ENCODE data around the gene SNX22.

SNX22 gene

DNA sequence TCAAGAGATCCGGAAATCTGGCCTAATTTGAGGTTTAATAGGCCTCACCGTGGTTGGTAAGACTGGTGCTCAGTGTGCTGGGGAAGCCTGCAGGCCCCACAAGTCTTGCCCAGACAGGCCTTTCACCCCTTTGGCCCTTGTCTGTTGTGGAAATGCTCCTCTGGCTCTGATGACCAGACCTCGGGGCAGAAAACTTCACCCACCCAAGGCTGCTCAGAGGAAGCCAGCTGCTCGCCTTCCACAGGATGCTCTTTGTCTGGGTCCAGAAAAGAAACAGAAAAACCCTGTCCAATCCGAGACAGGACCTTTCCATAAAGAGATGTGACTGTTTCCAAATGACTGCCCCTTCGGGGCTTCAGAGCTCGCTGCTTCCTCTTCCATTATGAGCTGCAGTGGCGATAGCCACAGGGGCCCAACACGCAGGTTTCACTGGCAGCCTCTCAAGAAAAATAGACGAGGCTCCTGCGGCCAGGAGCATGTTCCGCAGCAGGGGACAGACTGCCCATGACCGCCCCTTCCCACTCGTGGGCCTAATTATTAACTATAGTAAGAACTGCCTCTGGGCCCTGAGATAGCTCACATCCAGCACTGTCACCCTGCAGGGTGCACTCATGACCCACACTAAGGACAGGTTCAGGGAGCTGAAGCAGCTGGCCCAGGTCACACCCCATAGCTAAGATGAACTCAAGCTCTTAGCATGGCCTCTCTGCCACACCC, 6.8 kb upstream of the SNX22 start:
- no peak overlapping the region for H3K9ac ChIP-seq (ENCODE audit: low read length)
- H3K18ac ChIP-seq (ENCODE audit: low read length) = no peak overlapping the region
- H3K56ac ChIP-seq (ENCODE audit: low read length) = no peak overlapping the region
- no peak overlapping the region for H2BK5ac ChIP-seq (ENCODE audit: low read length)
- H4K5ac ChIP-seq (ENCODE audit: low read length) = no peak overlapping the region
- WGBS (ENCODE audit: extremely low coverage, insufficient coverage, low lambda C conversion rate) = no CpG with 5 or more reads among the region's 14 CpGs
- no peak overlapping the region for H2BK15ac ChIP-seq (replicated peaks; ENCODE audit: low read depth)
- H4K8ac ChIP-seq (ENCODE audit: low read depth, low read length) = no peak overlapping the region
- no peak overlapping the region for H3K4me2 ChIP-seq (ENCODE audit: low read length)
- no peak overlapping the region for H3K27ac ChIP-seq (ENCODE audit: low read depth, low read length)
- H3K4me3 ChIP-seq (ENCODE audit: low read length) = no peak overlapping the region
- no peak overlapping the region for H2BK120ac ChIP-seq (ENCODE audit: low read depth, low read length)
- H3K23ac ChIP-seq (ENCODE audit: low read length) = no peak overlapping the region
- no peak overlapping the region for H3K4ac ChIP-seq (ENCODE audit: low read depth, low read length)
- no peak overlapping the region for H2AK5ac ChIP-seq (ENCODE audit: low read length)
- no peaks in the 10 kb centered on the region for H3K79me2 ChIP-seq (ENCODE audit: control insufficient read depth, insufficient read depth, low read length)
- H3K27me3 ChIP-seq (ENCODE audit: insufficient read depth, low read length, poor library complexity) = no peaks in the 10 kb centered on the region
- H3K36me3 ChIP-seq (ENCODE audit: control insufficient read depth, insufficient read depth, low read length) = no peaks in the 10 kb centered on the region
- no peaks in the 10 kb centered on the region for H3K4me1 ChIP-seq (ENCODE audit: control insufficient read depth, low read depth, low read length)
- no peaks in the 10 kb centered on the region for H3K79me1 ChIP-seq (ENCODE audit: low read length)
- DNase-seq = no peak

DNA sequence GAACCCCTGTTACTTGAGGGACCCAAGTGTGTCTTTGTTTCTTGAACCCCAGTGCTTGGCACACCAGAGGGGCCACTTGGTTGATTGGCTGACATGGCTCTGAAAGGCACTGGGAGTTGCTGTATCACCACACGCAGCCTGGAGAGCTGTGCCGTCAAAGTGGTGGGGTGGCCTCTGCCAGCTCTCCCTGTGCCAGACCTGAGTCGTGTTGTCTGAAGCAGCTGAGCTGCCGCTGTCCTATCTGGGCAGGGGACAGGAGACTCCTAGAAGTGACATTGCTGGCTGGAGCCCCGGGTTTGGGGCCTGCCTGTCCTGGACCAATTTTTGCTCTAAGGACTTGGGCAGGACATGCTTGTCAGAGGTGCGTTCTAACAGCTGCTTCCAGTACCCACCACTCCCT, 5.5 kb upstream of the SNX22 start:
- H2BK120ac ChIP-seq (ENCODE audit: low read depth, low read length) = no peak overlapping the region
- no peak overlapping the region for H3K9ac ChIP-seq (ENCODE audit: low read length)
- WGBS (ENCODE audit: extremely low coverage, insufficient coverage, low lambda C conversion rate) = no CpG with 5 or more reads among the region's 6 CpGs
- H3K4me3 ChIP-seq (ENCODE audit: low read length) = no peak overlapping the region
- no peak overlapping the region for H2BK15ac ChIP-seq (replicated peaks; ENCODE audit: low read depth)
- H3K18ac ChIP-seq (ENCODE audit: low read length) = no peak overlapping the region
- no peaks in the 10 kb centered on the region for H3K27me3 ChIP-seq (ENCODE audit: insufficient read depth, low read length, poor library complexity)
- no peak overlapping the region for H3K27ac ChIP-seq (ENCODE audit: low read depth, low read length)
- no peaks in the 10 kb centered on the region for H3K4me1 ChIP-seq (ENCODE audit: control insufficient read depth, low read depth, low read length)
- H2BK5ac ChIP-seq (ENCODE audit: low read length) = no peak overlapping the region
- no peak overlapping the region for H4K5ac ChIP-seq (ENCODE audit: low read length)
- H3K79me2 ChIP-seq (ENCODE audit: control insufficient read depth, insufficient read depth, low read length) = no peaks in the 10 kb centered on the region
- no peak overlapping the region for H3K4me2 ChIP-seq (ENCODE audit: low read length)
- no peak overlapping the region for H2AK5ac ChIP-seq (ENCODE audit: low read length)
- DNase-seq = no peak
- no peak overlapping the region for H4K8ac ChIP-seq (ENCODE audit: low read depth, low read length)
- H3K79me1 ChIP-seq (ENCODE audit: low read length) = no peaks in the 10 kb centered on the region
- H3K4ac ChIP-seq (ENCODE audit: low read depth, low read length) = no peak overlapping the region
- no peak overlapping the region for H3K56ac ChIP-seq (ENCODE audit: low read length)
- H3K36me3 ChIP-seq (ENCODE audit: control insufficient read depth, insufficient read depth, low read length) = no peaks in the 10 kb centered on the region
- H3K23ac ChIP-seq (ENCODE audit: low read length) = no peak overlapping the region

DNA sequence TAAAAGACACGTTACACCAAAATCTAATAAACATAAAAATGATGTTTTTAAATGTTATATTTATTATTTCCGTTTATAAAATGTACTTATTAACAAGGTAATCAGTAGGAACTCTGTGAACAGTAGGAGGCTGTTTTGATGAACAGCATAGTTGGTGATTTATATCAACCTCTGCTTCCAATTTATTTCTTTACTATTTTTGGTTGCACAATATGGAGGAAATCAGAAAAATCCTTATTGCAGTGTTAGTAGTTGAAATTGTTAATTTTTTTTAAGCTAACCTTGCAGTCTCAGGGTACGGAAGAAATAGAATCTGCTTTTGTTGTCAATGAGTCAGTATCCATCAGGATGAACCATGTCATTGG, 5.0 kb upstream of the SNX22 start:
- Histone ChIP-seq H3K9ac (ENCODE audit: low read length) (no peak overlapping the region), H3K18ac (ENCODE audit: low read length) (no peak overlapping the region), H3K79me1 (ENCODE audit: low read length) (no peaks in the 10 kb centered on the region), H2AK5ac (ENCODE audit: low read length) (no peak overlapping the region), H3K36me3 (ENCODE audit: control insufficient read depth, insufficient read depth, low read length) (no peaks in the 10 kb centered on the region), H4K5ac (ENCODE audit: low read length) (no peak overlapping the region), H4K8ac (ENCODE audit: low read depth, low read length) (no peak overlapping the region), H3K27me3 (ENCODE audit: insufficient read depth, low read length, poor library complexity) (no peaks in the 10 kb centered on the region), H2BK15ac (replicated peaks; ENCODE audit: low read depth) (no peak overlapping the region), H3K56ac (ENCODE audit: low read length) (no peak overlapping the region), H3K4me2 (ENCODE audit: low read length) (no peak overlapping the region), H3K79me2 (ENCODE audit: control insufficient read depth, insufficient read depth, low read length) (no peaks in the 10 kb centered on the region), H3K27ac (ENCODE audit: low read depth, low read length) (no peak overlapping the region), H3K4me1 (ENCODE audit: control insufficient read depth, low read depth, low read length) (no peaks in the 10 kb centered on the region), H3K4me3 (ENCODE audit: low read length) (no peak overlapping the region), H3K4ac (ENCODE audit: low read depth, low read length) (no peak overlapping the region), H2BK120ac (ENCODE audit: low read depth, low read length) (no peak overlapping the region), H3K23ac (ENCODE audit: low read length) (no peak overlapping the region), H2BK5ac (ENCODE audit: low read length) (no peak overlapping the region)
- no peak for DNase-seq
- no CpG with 5 or more reads among the region's 3 CpGs for WGBS (ENCODE audit: extremely low coverage, insufficient coverage, low lambda C conversion rate)

DNA sequence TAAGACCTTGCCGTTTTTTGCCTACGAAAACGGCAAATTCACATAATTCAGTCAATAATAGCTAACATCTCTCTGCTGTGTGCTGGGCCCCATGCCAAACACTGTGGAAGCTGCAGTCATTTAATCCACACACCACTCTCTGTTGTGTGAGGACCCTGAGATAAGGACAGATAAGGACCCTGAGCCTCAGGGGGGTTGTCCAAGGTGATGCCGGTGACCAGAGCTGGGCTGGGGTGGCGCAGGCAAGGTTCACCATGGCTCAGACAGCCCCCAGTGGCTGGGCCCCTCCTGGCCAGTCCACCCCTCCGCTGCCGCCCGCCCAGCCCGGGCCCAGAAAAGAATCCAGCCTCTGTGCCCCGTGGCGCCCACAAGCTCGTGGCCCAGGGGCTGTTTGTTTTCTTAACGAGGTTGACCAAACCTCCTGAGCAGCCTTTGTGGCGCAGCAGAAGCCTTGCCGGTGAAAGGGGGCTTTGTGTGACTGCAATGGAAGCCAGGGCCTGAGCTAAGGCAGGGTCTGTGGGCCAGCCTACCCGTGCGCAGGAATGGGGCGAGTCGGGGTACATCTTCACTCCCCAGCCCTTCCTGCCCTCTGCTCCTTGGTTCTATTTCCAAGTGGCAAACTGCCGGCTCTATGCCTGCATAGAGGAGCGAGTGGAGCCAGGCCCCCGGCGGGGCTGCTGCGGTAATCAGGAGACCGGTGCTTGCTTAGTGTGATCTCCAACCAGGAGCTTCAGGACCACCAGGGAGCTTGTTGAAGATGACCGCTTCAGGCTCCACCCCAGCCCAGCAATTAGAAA, 4.4 kb upstream of the SNX22 start:
- Histone ChIP-seq H3K27me3 (ENCODE audit: insufficient read depth, low read length, poor library complexity) (no peaks in the 10 kb centered on the region), H3K79me2 (ENCODE audit: control insufficient read depth, insufficient read depth, low read length) (no peaks in the 10 kb centered on the region), H3K4ac (ENCODE audit: low read depth, low read length) (no peak overlapping the region), H3K4me3 (ENCODE audit: low read length) (no peak overlapping the region), H3K23ac (ENCODE audit: low read length) (no peak overlapping the region), H3K27ac (ENCODE audit: low read depth, low read length) (no peak overlapping the region), H4K8ac (ENCODE audit: low read depth, low read length) (no peak overlapping the region), H3K9ac (ENCODE audit: low read length) (no peak overlapping the region), H3K79me1 (ENCODE audit: low read length) (no peaks in the 10 kb centered on the region), H4K5ac (ENCODE audit: low read length) (no peak overlapping the region), H2AK5ac (ENCODE audit: low read length) (no peak overlapping the region), H3K56ac (ENCODE audit: low read length) (no peak overlapping the region), H2BK15ac (replicated peaks; ENCODE audit: low read depth) (no peak overlapping the region), H3K36me3 (ENCODE audit: control insufficient read depth, insufficient read depth, low read length) (no peaks in the 10 kb centered on the region), H3K4me1 (ENCODE audit: control insufficient read depth, low read depth, low read length) (no peaks in the 10 kb centered on the region), H3K18ac (ENCODE audit: low read length) (no peak overlapping the region), H2BK120ac (ENCODE audit: low read depth, low read length) (no peak overlapping the region), H3K4me2 (ENCODE audit: low read length) (no peak overlapping the region), H2BK5ac (ENCODE audit: low read length) (no peak overlapping the region)
- peak; percentile 58 for DNase-seq
- WGBS (ENCODE audit: extremely low coverage, insufficient coverage, low lambda C conversion rate) = no CpG with 5 or more reads among the region's 26 CpGs

DNA sequence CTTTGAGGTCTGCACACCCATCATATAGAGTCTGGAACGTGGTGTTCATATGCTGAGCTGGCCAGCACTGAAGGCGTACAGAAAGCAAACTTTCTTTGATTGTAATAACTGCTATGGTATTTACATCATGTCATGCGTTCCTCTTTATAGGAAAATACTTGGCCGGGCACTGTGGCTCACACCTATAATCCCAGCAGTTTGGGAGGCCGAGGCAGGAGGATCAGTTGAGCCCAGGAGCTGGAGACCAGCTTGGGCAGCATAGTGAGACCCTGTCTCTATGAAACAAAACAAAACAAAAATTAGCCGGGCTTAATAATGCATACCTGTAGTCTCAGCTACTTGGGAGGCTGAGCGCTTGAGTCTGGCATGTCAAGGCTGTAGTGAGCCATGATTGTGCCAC, 3.4 kb upstream of the SNX22 start:
- Histone ChIP-seq H2BK5ac (ENCODE audit: low read length) (no peak overlapping the region), H3K4me1 (ENCODE audit: control insufficient read depth, low read depth, low read length) (no peaks in the 10 kb centered on the region), H3K4ac (ENCODE audit: low read depth, low read length) (no peak overlapping the region), H3K4me3 (ENCODE audit: low read length) (no peak overlapping the region), H4K8ac (ENCODE audit: low read depth, low read length) (no peak overlapping the region), H3K9ac (ENCODE audit: low read length) (no peak overlapping the region), H3K79me1 (ENCODE audit: low read length) (no peaks in the 10 kb centered on the region), H3K4me2 (ENCODE audit: low read length) (no peak overlapping the region), H4K5ac (ENCODE audit: low read length) (no peak overlapping the region), H3K27me3 (ENCODE audit: insufficient read depth, low read length, poor library complexity) (peaks cover 8% of the 10 kb centered on the region), H3K23ac (ENCODE audit: low read length) (no peak overlapping the region), H3K79me2 (ENCODE audit: control insufficient read depth, insufficient read depth, low read length) (no peaks in the 10 kb centered on the region), H2BK15ac (replicated peaks; ENCODE audit: low read depth) (no peak overlapping the region), H2BK120ac (ENCODE audit: low read depth, low read length) (no peak overlapping the region), H2AK5ac (ENCODE audit: low read length) (no peak overlapping the region), H3K18ac (ENCODE audit: low read length) (no peak overlapping the region), H3K27ac (ENCODE audit: low read depth, low read length) (no peak overlapping the region), H3K36me3 (ENCODE audit: control insufficient read depth, insufficient read depth, low read length) (no peaks in the 10 kb centered on the region), H3K56ac (ENCODE audit: low read length) (no peak overlapping the region)
- no peak for DNase-seq
- no CpG with 5 or more reads among the region's 7 CpGs for WGBS (ENCODE audit: extremely low coverage, insufficient coverage, low lambda C conversion rate)

Measured in mesendoderm (in vitro differentiated cells).